Neural crest cell (in vitro differentiated cells): Measurements from ENCODE around the gene SLC10A4. TPM values are rescaled to one million over a fixed set of nuclear protein-coding genes. Genes with fewer than 3 reads are reported as not detected.

Experiments
- DNase-seq: peaks from one replicate; pipeline ENCODE4 v3.0.0; 2021; ENCODE audit warnings: low read depth, mixed read lengths, low spot score
- H3K27ac Mint-ChIP-seq: one replicate; pipeline ENCODE4 v1.8.0; 2021; ENCODE audit warnings: mild to moderate bottlenecking, mixed read lengths; ENCODE audit not compliant: unreplicated experiment
- H3K27me3 Mint-ChIP-seq: 2 replicates; pipeline ENCODE4 v1.8.0; 2021; ENCODE audit warnings: low read depth, mild to moderate bottlenecking, mixed read lengths
- H3K36me3 Mint-ChIP-seq: 2 replicates; pipeline ENCODE4 v1.8.0; 2021; ENCODE audit warnings: low read depth, mild to moderate bottlenecking, mixed read lengths
- H3K4me1 Mint-ChIP-seq: 2 replicates; pipeline ENCODE4 v1.8.0; 2021; ENCODE audit warnings: mixed read lengths
- H3K4me3 Mint-ChIP-seq: one replicate; pipeline ENCODE4 v1.8.0; 2021; ENCODE audit warnings: mild to moderate bottlenecking, mixed read lengths
- H3K9me3 Mint-ChIP-seq: 2 replicates; pipeline ENCODE4 v1.8.0; 2021; ENCODE audit warnings: mixed read lengths
- CTCF ChIP-seq: fragments of 200-600 bp; sonication (generic); conservative IDR thresholded peaks from 2 replicates; pipeline ENCODE4 v1.5.0; 2021; ENCODE audit warnings: antibody characterized with exemption, mild to moderate bottlenecking
- total RNA-seq: library from RNA; stranded (reverse); gene quantifications from 2 replicates; pipeline ENCODE4 v1.2.1, GENCODE V29; 2021

SLC10A4 gene
- total RNA-seq, 1 donor from 2014 or later, result 2.2 TPM

- Mint-ChIP-seq H3K27ac (no peak overlapping the region), H3K27me3 (no peaks in the 10 kb centered on the region), H3K9me3 (no peaks in the 10 kb centered on the region), H3K4me3 (no peak overlapping the region), H3K4me1 (peaks cover 7% of the 10 kb centered on the region), H3K36me3 (peaks cover 19% of the 10 kb centered on the region)
- no peak for DNase-seq
- TF ChIP-seq CTCF, result no peak
Measured at GRCh38 chr4:48506716-48507115, 23.6 kb downstream of the SLC10A4 start.

GRCh38 chr4:48509543-48509942 is 26.4 kb downstream of the SLC10A4 start:
- H3K27ac Mint-ChIP-seq, result no peak overlapping the region
- H3K9me3 Mint-ChIP-seq, result no peaks in the 10 kb centered on the region
- TF ChIP-seq CTCF, result no peak
- H3K36me3 Mint-ChIP-seq, result peaks cover 32% of the 10 kb centered on the region
- H3K4me3 Mint-ChIP-seq, result no peak overlapping the region
- H3K27me3 Mint-ChIP-seq, result no peaks in the 10 kb centered on the region
- H3K4me1 Mint-ChIP-seq, result peaks cover 7% of the 10 kb centered on the region
- no peak for DNase-seq

GRCh38 chr4:48518143-48518542 is 35.0 kb downstream of the SLC10A4 start:
- DNase-seq, result no peak
- Mint-ChIP-seq H3K36me3 (peaks cover 35% of the 10 kb centered on the region), H3K27ac (no peak overlapping the region), H3K4me1 (no peaks in the 10 kb centered on the region), H3K4me3 (no peak overlapping the region), H3K27me3 (no peaks in the 10 kb centered on the region), H3K9me3 (no peaks in the 10 kb centered on the region)
- no peak for TF ChIP-seq CTCF

- H3K4me1 Mint-ChIP-seq, result no peaks in the 10 kb centered on the region
- H3K27me3 Mint-ChIP-seq, result no peaks in the 10 kb centered on the region
- no peak overlapping the region for H3K4me3 Mint-ChIP-seq
- no peak for TF ChIP-seq CTCF
- no peak for DNase-seq
- peaks cover 38% of the 10 kb centered on the region for H3K36me3 Mint-ChIP-seq
- H3K27ac Mint-ChIP-seq, result no peak overlapping the region
- no peaks in the 10 kb centered on the region for H3K9me3 Mint-ChIP-seq
Measured at GRCh38 chr4:48526406-48526805, 43.3 kb downstream of the SLC10A4 start.

GRCh38 chr4:48538358-48538757 is 55.2 kb downstream of the SLC10A4 start:
- Mint-ChIP-seq H3K4me3 (no peak overlapping the region), H3K9me3 (no peaks in the 10 kb centered on the region), H3K27ac (no peak overlapping the region), H3K36me3 (peaks cover 16% of the 10 kb centered on the region), H3K27me3 (no peaks in the 10 kb centered on the region), H3K4me1 (no peaks in the 10 kb centered on the region)
- no peak for DNase-seq
- TF ChIP-seq CTCF, result no peak

Other genes starting within 250 kb of the SLC10A4 start
- gene TEC, start 213.5 kb upstream of the SLC10A4 start, total RNA-seq, result 0.21 and 0.25 TPM in 2 replicates
- gene SLAIN2, start 141.8 kb upstream of the SLC10A4 start, total RNA-seq, result 47.6 and 49.4 TPM in 2 replicates
- gene ZAR1, start 6.9 kb downstream of the SLC10A4 start, total RNA-seq, result 0.27 TPM in 1 of 2 replicates, not detected in the other